ENCODE results near the gene SMIM23. TPM values are rescaled to one million over a fixed set of nuclear protein-coding genes. Genes with fewer than 3 reads are reported as not detected.

Gene SMIM23
- polyA plus RNA-seq, 1 of the 3 experiments (the other 2 are of a cell fraction) = not detected

DNA sequence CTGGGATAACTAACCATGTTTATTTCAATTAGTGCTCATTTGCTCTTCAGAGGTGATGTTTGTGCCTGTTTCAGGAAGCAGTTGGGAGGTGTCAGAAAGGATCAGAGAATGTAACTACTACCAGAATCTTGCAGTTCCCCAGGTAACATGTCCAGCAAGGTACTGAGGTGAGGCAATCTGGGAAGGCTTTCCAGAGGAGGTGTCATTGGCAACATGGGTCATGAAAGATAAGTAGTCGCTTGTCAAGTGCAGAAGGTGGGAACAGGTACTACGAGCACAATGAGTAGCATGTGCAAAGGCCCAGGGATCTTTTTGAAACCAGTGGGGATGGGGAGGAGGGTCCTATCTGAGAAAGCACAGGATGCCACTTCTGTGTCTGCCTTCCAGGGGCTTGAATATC is 4.8 kb downstream of the SMIM23 start:
- H3K4me1 ChIP-seq (ENCODE audit: control insufficient read depth in 1 of 2, insufficient read depth in 2 of 2, low read depth in 1 of 2, low read length in 1 of 2) = no peaks in the 10 kb centered on the region
- no peak overlapping the region for H3K4me2 ChIP-seq
- H3K9ac ChIP-seq = no peak overlapping the region
- H2AFZ ChIP-seq (ENCODE audit: low read depth) = no peak overlapping the region
- POLR2A ChIA-PET = no interaction called here
- H3K79me2 ChIP-seq (ENCODE audit: insufficient read depth) = no peaks in the 10 kb centered on the region
- H3K9me2 ChIP-seq = no peaks in the 10 kb centered on the region
- H3K27ac ChIP-seq (ENCODE audit: low read depth in 2 of 2, low read length in 1 of 2) = no peak overlapping the region
- TF ChIP-seq RCOR1 (IDR thresholded peaks at IDR 0.05; ENCODE audit: low read length) (no peak), RAD21 (IDR thresholded peaks at IDR 0.05; ENCODE audit: low read length) (no peak), SMC3 (IDR thresholded peaks at IDR 0.05; ENCODE audit: low read depth, low read length) (no peak), MEF2A (IDR thresholded peaks at IDR 0.05; ENCODE audit: borderline replicate concordance, low read depth) (no peak), FOXM1 (IDR thresholded peaks at IDR 0.05; ENCODE audit: low read depth) (no peak), FOXJ3 (CRISPR knock-in tag; IDR thresholded peaks at IDR 0.05) (no peak), POLR2AphosphoS5 (IDR thresholded peaks at IDR 0.05; ENCODE audit: low read depth, low read length) (no peak)
- TF ChIP-seq, protein P1, sequence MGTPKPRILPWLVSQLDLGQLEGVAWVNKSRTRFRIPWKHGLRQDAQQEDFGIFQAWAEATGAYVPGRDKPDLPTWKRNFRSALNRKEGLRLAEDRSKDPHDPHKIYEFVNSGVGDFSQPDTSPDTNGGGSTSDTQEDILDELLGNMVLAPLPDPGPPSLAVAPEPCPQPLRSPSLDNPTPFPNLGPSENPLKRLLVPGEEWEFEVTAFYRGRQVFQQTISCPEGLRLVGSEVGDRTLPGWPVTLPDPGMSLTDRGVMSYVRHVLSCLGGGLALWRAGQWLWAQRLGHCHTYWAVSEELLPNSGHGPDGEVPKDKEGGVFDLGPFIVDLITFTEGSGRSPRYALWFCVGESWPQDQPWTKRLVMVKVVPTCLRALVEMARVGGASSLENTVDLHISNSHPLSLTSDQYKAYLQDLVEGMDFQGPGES (IDR thresholded peaks at IDR 0.05; ENCODE audit: low read depth, low read length) = no peak
- TF ChIP-seq, protein P2, sequence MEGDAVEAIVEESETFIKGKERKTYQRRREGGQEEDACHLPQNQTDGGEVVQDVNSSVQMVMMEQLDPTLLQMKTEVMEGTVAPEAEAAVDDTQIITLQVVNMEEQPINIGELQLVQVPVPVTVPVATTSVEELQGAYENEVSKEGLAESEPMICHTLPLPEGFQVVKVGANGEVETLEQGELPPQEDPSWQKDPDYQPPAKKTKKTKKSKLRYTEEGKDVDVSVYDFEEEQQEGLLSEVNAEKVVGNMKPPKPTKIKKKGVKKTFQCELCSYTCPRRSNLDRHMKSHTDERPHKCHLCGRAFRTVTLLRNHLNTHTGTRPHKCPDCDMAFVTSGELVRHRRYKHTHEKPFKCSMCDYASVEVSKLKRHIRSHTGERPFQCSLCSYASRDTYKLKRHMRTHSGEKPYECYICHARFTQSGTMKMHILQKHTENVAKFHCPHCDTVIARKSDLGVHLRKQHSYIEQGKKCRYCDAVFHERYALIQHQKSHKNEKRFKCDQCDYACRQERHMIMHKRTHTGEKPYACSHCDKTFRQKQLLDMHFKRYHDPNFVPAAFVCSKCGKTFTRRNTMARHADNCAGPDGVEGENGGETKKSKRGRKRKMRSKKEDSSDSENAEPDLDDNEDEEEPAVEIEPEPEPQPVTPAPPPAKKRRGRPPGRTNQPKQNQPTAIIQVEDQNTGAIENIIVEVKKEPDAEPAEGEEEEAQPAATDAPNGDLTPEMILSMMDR (IDR thresholded peaks at IDR 0.05) = no peak
- TF ChIP-seq, protein P3, sequence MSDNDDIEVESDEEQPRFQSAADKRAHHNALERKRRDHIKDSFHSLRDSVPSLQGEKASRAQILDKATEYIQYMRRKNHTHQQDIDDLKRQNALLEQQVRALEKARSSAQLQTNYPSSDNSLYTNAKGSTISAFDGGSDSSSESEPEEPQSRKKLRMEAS (IDR thresholded peaks at IDR 0.05; ENCODE audit: low read depth) = no peak
- TF ChIP-seq, protein P4, sequence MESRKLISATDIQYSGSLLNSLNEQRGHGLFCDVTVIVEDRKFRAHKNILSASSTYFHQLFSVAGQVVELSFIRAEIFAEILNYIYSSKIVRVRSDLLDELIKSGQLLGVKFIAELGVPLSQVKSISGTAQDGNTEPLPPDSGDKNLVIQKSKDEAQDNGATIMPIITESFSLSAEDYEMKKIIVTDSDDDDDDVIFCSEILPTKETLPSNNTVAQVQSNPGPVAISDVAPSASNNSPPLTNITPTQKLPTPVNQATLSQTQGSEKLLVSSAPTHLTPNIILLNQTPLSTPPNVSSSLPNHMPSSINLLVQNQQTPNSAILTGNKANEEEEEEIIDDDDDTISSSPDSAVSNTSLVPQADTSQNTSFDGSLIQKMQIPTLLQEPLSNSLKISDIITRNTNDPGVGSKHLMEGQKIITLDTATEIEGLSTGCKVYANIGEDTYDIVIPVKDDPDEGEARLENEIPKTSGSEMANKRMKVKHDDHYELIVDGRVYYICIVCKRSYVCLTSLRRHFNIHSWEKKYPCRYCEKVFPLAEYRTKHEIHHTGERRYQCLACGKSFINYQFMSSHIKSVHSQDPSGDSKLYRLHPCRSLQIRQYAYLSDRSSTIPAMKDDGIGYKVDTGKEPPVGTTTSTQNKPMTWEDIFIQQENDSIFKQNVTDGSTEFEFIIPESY (IDR thresholded peaks at IDR 0.05; ENCODE audit: borderline replicate concordance, low read depth) = no peak
- no peaks in the 10 kb centered on the region for H4K20me1 ChIP-seq (ENCODE audit: insufficient read depth)
- H3K36me3 ChIP-seq (replicated peaks in 1 of 2; ENCODE audit: control insufficient read depth in 1 of 2, insufficient read depth in 2 of 2, low read length in 1 of 2) = no peaks in the 10 kb centered on the region
- CTCF ChIA-PET = no interaction called here
- DNase-seq = no peak
- H3K4me3 ChIP-seq (ENCODE audit: low read depth in 2 of 2, low read length in 1 of 2) = no peak overlapping the region
- H3K27me3 ChIP-seq (ENCODE audit: insufficient read depth) = no peaks in the 10 kb centered on the region
- no peaks in the 10 kb centered on the region for H3K9me3 ChIP-seq
- 22% methylated on average over 2 of the region's 2 CpGs for WGBS (ENCODE audit: low lambda C conversion rate)
- no peaks in the 10 kb centered on the region for H3F3A ChIP-seq (replicated peaks; ENCODE audit: insufficient read depth)

DNA sequence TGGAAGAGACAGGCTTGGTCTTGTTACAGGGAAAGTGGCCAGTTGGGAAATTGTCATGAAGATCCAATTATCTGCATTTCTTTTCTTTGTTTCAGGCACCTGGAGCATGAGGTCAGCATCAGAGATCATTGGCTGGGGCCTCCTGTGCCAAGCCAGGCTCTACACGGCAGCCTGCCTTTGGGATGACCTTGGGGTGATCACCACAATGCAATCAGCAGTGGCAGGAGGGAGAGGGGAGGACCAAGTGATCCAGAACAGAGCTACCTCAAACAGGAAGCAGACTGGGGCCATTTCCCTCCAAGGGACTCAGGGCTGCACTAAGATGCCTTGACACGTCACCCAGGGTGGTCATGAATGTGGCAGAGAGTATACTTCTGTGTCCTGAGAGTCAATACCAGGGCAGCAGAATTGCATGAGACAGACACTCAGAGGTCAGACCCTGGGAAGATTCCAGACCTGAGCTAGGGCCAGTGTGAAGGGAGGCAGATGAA is 8.9 kb downstream of the SMIM23 start:
- POLR2A ChIA-PET = no interaction called here
- Histone ChIP-seq H3K4me3 (ENCODE audit: low read depth in 2 of 2, low read length in 1 of 2) (no peak overlapping the region), H3K9me3 (no peaks in the 10 kb centered on the region), H3F3A (replicated peaks; ENCODE audit: insufficient read depth) (no peaks in the 10 kb centered on the region), H3K36me3 (replicated peaks in 1 of 2; ENCODE audit: control insufficient read depth in 1 of 2, insufficient read depth in 2 of 2, low read length in 1 of 2) (no peaks in the 10 kb centered on the region), H3K4me2 (no peak overlapping the region), H2AFZ (ENCODE audit: low read depth) (no peak overlapping the region), H3K9ac (no peak overlapping the region), H3K4me1 (ENCODE audit: control insufficient read depth in 1 of 2, insufficient read depth in 2 of 2, low read depth in 1 of 2, low read length in 1 of 2) (no peaks in the 10 kb centered on the region), H4K20me1 (ENCODE audit: insufficient read depth) (no peaks in the 10 kb centered on the region), H3K27me3 (ENCODE audit: insufficient read depth) (no peaks in the 10 kb centered on the region), H3K9me2 (no peaks in the 10 kb centered on the region), H3K79me2 (ENCODE audit: insufficient read depth) (no peaks in the 10 kb centered on the region), H3K27ac (ENCODE audit: low read depth in 2 of 2, low read length in 1 of 2) (no peak overlapping the region)
- CTCF ChIA-PET = interaction anchor here (1.2 kb wide), 1 partner anchor 16 kb away, joined by 3 read pairs; no protein-coding TSS in a partner anchor
- 29% methylated on average over 2 of the region's 2 CpGs for WGBS (ENCODE audit: low lambda C conversion rate)
- DNase-seq = no peak
- TF ChIP-seq GABPA (IDR thresholded peaks at IDR 0.05; ENCODE audit: low read depth) (no peak), RCOR1 (IDR thresholded peaks at IDR 0.05; ENCODE audit: low read length) (no peak), MXI1 (IDR thresholded peaks at IDR 0.05; ENCODE audit: low read depth, low read length) (no peak), RXRA (IDR thresholded peaks at IDR 0.05; ENCODE audit: borderline replicate concordance, low read depth) (no peak), NFIC (IDR thresholded peaks at IDR 0.05; ENCODE audit: borderline replicate concordance) (no peak), NRF1 (IDR thresholded peaks at IDR 0.05; ENCODE audit: low read depth, low read length) (no peak), EP300 (IDR thresholded peaks at IDR 0.05; ENCODE audit: borderline replicate concordance in 1 of 2, low read depth in 1 of 2, low read length in 1 of 2) (no peak), RAD21 (IDR thresholded peaks at IDR 0.05; ENCODE audit: low read length) (no peak)
- TF ChIP-seq, protein P5, sequence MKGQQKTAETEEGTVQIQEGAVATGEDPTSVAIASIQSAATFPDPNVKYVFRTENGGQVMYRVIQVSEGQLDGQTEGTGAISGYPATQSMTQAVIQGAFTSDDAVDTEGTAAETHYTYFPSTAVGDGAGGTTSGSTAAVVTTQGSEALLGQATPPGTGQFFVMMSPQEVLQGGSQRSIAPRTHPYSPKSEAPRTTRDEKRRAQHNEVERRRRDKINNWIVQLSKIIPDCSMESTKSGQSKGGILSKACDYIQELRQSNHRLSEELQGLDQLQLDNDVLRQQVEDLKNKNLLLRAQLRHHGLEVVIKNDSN (IDR thresholded peaks at IDR 0.05; ENCODE audit: borderline replicate concordance, low read depth) = no peak
- TF ChIP-seq, protein P1 (IDR thresholded peaks at IDR 0.05; ENCODE audit: low read depth, low read length) = no peak
- TF ChIP-seq, protein P2 (IDR thresholded peaks at IDR 0.05) = no peak
